ENCODE results near the gene SLC2A11.

- TF ChIP-seq CTCF (IDR thresholded peaks at IDR 0.05 in 2 of 3, conservative IDR thresholded peaks at IDR 0.05 in 1 of 3; ENCODE audit: borderline replicate concordance in 1 of 3, insufficient read depth in 1 of 3, low read depth in 2 of 3, low read length in 2 of 3) (no peak), POLR2A (IDR thresholded peaks at IDR 0.05; ENCODE audit: borderline replicate concordance, extremely low read depth, insufficient read depth, insufficient read length) (no peak), MAX (IDR thresholded peaks at IDR 0.05) (no peak), ZFX (IDR thresholded peaks at IDR 0.05) (no peak), CEBPB (IDR thresholded peaks at IDR 0.05; ENCODE audit: low read depth) (no peak), EGR1 (IDR thresholded peaks at IDR 0.05; ENCODE audit: low read depth) (no peak), SP1 (IDR thresholded peaks at IDR 0.05; ENCODE audit: low read depth) (no peak), ZBTB33 (IDR thresholded peaks at IDR 0.05; ENCODE audit: extremely low read depth, insufficient replicate concordance, low read length) (no peak), TCF7L2 (IDR thresholded peaks at IDR 0.05; ENCODE audit: borderline replicate concordance, extremely low read depth, insufficient read depth, insufficient read length) (no peak)
Measured at GRCh38 chr22:23915290-23915689, 57.6 kb downstream of the SLC2A11 start.
